Fibroblast of pulmonary artery (primary cell): ENCODE data around the gene TSC1.
A peak's percentile ranks its signal among the peaks of the same experiment; 100 is the strongest.

ENCODE experiments used
- DNase-seq: peaks from one replicate; pipeline ENCODE4 v3.0.0-alpha.2; 2010; ENCODE audit warnings: low read depth
- H3K4me3 ChIP-seq: replicated peaks from 2 replicates; pipeline ENCODE4 v1.5.1; 2011; ENCODE audit warnings: low read depth, mild to moderate bottlenecking, control low read depth, low read length, moderate library complexity
- CTCF ChIP-seq: IDR thresholded peaks from 2 replicates; pipeline ENCODE4 v1.5.1; 2011; ENCODE audit warnings: mild to moderate bottlenecking, control low read depth, low read length, inconsistent platforms; ENCODE audit errors: missing control alignments

Gene TSC1

GRCh38 chr9:132864691-132865090 lies 79.7 kb downstream of the TSC1 start:
- no peak for TF ChIP-seq CTCF
- H3K4me3 ChIP-seq: no peak overlapping the region

GRCh38 chr9:132864277-132864676 lies 80.1 kb downstream of the TSC1 start:
- no peak overlapping the region for H3K4me3 ChIP-seq
- no peak for DNase-seq
- TF ChIP-seq CTCF: no peak

More at GRCh38 chr9:132864691-132865090, 79.7 kb downstream of the TSC1 start:
- DNase-seq: no peak

GRCh38 chr9:132863096-132863495 lies 81.3 kb downstream of the TSC1 start:
- no peak for TF ChIP-seq CTCF
- no peak overlapping the region for H3K4me3 ChIP-seq
- no peak for DNase-seq

- TF ChIP-seq CTCF: no peak
Observed at GRCh38 chr9:132862533-132862932, 81.9 kb downstream of the TSC1 start.

GRCh38 chr9:132861666-132862065 lies 82.8 kb downstream of the TSC1 start:
- no peak overlapping the region for H3K4me3 ChIP-seq
- TF ChIP-seq CTCF: no peak
- no peak for DNase-seq

More at GRCh38 chr9:132862533-132862932, 81.9 kb downstream of the TSC1 start:
- H3K4me3 ChIP-seq: no peak overlapping the region
- DNase-seq: no peak

GRCh38 chr9:132858751-132859150 lies 85.7 kb downstream of the TSC1 start:
- H3K4me3 ChIP-seq: no peak overlapping the region
- DNase-seq: no peak
- TF ChIP-seq CTCF: no peak

- peak; percentile 34 for TF ChIP-seq CTCF
- DNase-seq: peak; percentile 39
- no peak overlapping the region for H3K4me3 ChIP-seq
Observed at GRCh38 chr9:132857616-132858342, 86.6 kb downstream of the TSC1 start.
